Vagina (tissue), 2 donors: Measurements from ENCODE around the gene ISX.

Experiments used
- CTCF ChIP-seq, 3 experiments: fragments of 450-650 bp in 2 of 3; fragments of 200-600 bp in 1 of 3; sonication (generic) in 1 of 3; IDR thresholded peaks; one replicate each; pipeline ENCODE4 v1.5.1; 2017 to 2019; ENCODE audit warnings: antibody characterized with exemption in 3 of 3, mild to moderate bottlenecking in 2 of 3, moderate library complexity in 2 of 3
- POLR2A ChIP-seq, 2 donors: fragments of 450-650 bp; IDR thresholded peaks; one replicate each; pipeline ENCODE4 v1.6.1; 2017; ENCODE audit warnings: antibody characterized with exemption in 2 of 2, mild to moderate bottlenecking in 2 of 2, moderate library complexity in 2 of 2
- POLR2AphosphoS5 ChIP-seq, 2 donors: sonication (generic); formaldehyde crosslinking; IDR thresholded peaks; one replicate each; pipeline ENCODE4 v1.9.0; 2017; ENCODE audit warnings: antibody characterized with exemption in 2 of 2, mild to moderate bottlenecking in 2 of 2, low read depth in 1 of 2; ENCODE audit not compliant: insufficient read depth in 1 of 2

GRCh38 chr22:35128637-35129036 lies 62.7 kb downstream of the ISX start:
- TF ChIP-seq CTCF (IDR thresholded peaks at IDR 0.05) (no peak), POLR2A (IDR thresholded peaks at IDR 0.05) (no peak), POLR2AphosphoS5 (IDR thresholded peaks at IDR 0.05; ENCODE audit: insufficient read depth in 1 of 2, low read depth in 1 of 2) (no peak)
